Large intestine (tissue), 3 donors: ENCODE data around the gene C10orf90. TPM values are rescaled to one million over a fixed set of nuclear protein-coding genes. Genes with fewer than 3 reads are reported as not detected.

Experiments used
- DNase-seq, 2 donors: peaks; one replicate each; pipeline versions ENCODE4 v3.0.0 to v3.0.0-alpha.2; 2013
- H3K27ac ChIP-seq: one replicate; pipeline ENCODE4 v1.5.1; 2013; ENCODE audit warnings: low read length
- H3K27me3 ChIP-seq: 2 replicates; pipeline ENCODE4 v1.6.1; 2013; ENCODE audit warnings: low read length; ENCODE audit not compliant: control insufficient read depth, insufficient read depth
- H3K36me3 ChIP-seq: 2 replicates; pipeline ENCODE4 v1.6.1; 2013; ENCODE audit warnings: low read length; ENCODE audit not compliant: control insufficient read depth, insufficient read depth
- H3K4me1 ChIP-seq: one replicate; pipeline ENCODE4 v1.6.1; 2013; ENCODE audit warnings: low read length; ENCODE audit not compliant: control insufficient read depth, insufficient read depth
- H3K4me3 ChIP-seq: one replicate; pipeline ENCODE4 v1.5.1; 2013; ENCODE audit warnings: low read length
- H3K9me3 ChIP-seq: one replicate; pipeline ENCODE4 v1.6.1; 2013; ENCODE audit warnings: mild to moderate bottlenecking, low read depth, low read length, moderate library complexity; ENCODE audit not compliant: control insufficient read depth
- WGBS: methylation state at CpG from one replicate; pipeline ENCODE4 v1.1.5; 2013; ENCODE audit warnings: low lambda C conversion rate; ENCODE audit not compliant: insufficient coverage; 5-methylcytosine and 5-hydroxymethylcytosine counted together
- polyA plus RNA-seq: library from polyadenylated mRNA; unstranded; fragments of 120-200 nt; gene quantifications from one replicate; pipeline ENCODE4 v1.2.1, GENCODE V29; 2013

Gene C10orf90
- polyA plus RNA-seq, 1 donor = not detected

GRCh38 chr10:126691456-126691855 is 21.0 kb upstream of the C10orf90 start:
- Histone ChIP-seq H3K27ac (no peak overlapping the region), H3K4me3 (no peak overlapping the region), H3K27me3 (no peaks in the 10 kb centered on the region), H3K4me1 (no peaks in the 10 kb centered on the region), H3K36me3 (no peaks in the 10 kb centered on the region), H3K9me3 (no peaks in the 10 kb centered on the region)
- no CpG with 5 or more reads among the region's 1 CpG for WGBS
- DNase-seq = no peak

- Histone ChIP-seq H3K4me3 (no peak overlapping the region), H3K9me3 (no peaks in the 10 kb centered on the region), H3K36me3 (no peaks in the 10 kb centered on the region), H3K4me1 (no peaks in the 10 kb centered on the region), H3K27me3 (no peaks in the 10 kb centered on the region), H3K27ac (no peak overlapping the region)
- DNase-seq = no peak
- no CpG with 5 or more reads among the region's 2 CpGs for WGBS
Measured at GRCh38 chr10:126690534-126690933, 20.0 kb upstream of the C10orf90 start.

- no peaks in the 10 kb centered on the region for H3K36me3 ChIP-seq
- WGBS = no CpG with 5 or more reads among the region's 4 CpGs
- H3K4me1 ChIP-seq = no peaks in the 10 kb centered on the region
- H3K27ac ChIP-seq = no peak overlapping the region
- H3K9me3 ChIP-seq = no peaks in the 10 kb centered on the region
- H3K4me3 ChIP-seq = no peak overlapping the region
- no peaks in the 10 kb centered on the region for H3K27me3 ChIP-seq
- no peak for DNase-seq
Measured at GRCh38 chr10:126689461-126689994, 19.0 kb upstream of the C10orf90 start.

GRCh38 chr10:126687121-126687606 is 16.7 kb upstream of the C10orf90 start:
- no peak overlapping the region for H3K27ac ChIP-seq
- 83% methylated on average over 1 of the region's 10 CpGs for WGBS
- no peaks in the 10 kb centered on the region for H3K36me3 ChIP-seq
- H3K4me1 ChIP-seq = no peaks in the 10 kb centered on the region
- H3K9me3 ChIP-seq = no peaks in the 10 kb centered on the region
- no peaks in the 10 kb centered on the region for H3K27me3 ChIP-seq
- H3K4me3 ChIP-seq = no peak overlapping the region
- DNase-seq = no peak

- Histone ChIP-seq H3K4me1 (no peaks in the 10 kb centered on the region), H3K36me3 (no peaks in the 10 kb centered on the region), H3K4me3 (no peak overlapping the region), H3K27ac (no peak overlapping the region), H3K27me3 (no peaks in the 10 kb centered on the region), H3K9me3 (no peaks in the 10 kb centered on the region)
- no peak for DNase-seq
- WGBS = no CpG with 5 or more reads among the region's 7 CpGs
Measured at GRCh38 chr10:126686719-126687118, 16.2 kb upstream of the C10orf90 start.

GRCh38 chr10:126686268-126686667 is 15.8 kb upstream of the C10orf90 start:
- Histone ChIP-seq H3K36me3 (no peaks in the 10 kb centered on the region), H3K27me3 (no peaks in the 10 kb centered on the region), H3K4me1 (no peaks in the 10 kb centered on the region), H3K4me3 (no peak overlapping the region), H3K9me3 (no peaks in the 10 kb centered on the region), H3K27ac (no peak overlapping the region)
- no peak for DNase-seq
- no CpG with 5 or more reads among the region's 3 CpGs for WGBS

GRCh38 chr10:126685756-126686155 is 15.3 kb upstream of the C10orf90 start:
- WGBS = no CpG with 5 or more reads among the region's 4 CpGs
- no peaks in the 10 kb centered on the region for H3K9me3 ChIP-seq
- H3K36me3 ChIP-seq = no peaks in the 10 kb centered on the region
- no peaks in the 10 kb centered on the region for H3K27me3 ChIP-seq
- H3K27ac ChIP-seq = no peak overlapping the region
- no peaks in the 10 kb centered on the region for H3K4me1 ChIP-seq
- no peak for DNase-seq
- H3K4me3 ChIP-seq = no peak overlapping the region

- DNase-seq = no peak
- WGBS = no CpG with 5 or more reads among the region's 3 CpGs
- Histone ChIP-seq H3K27me3 (no peaks in the 10 kb centered on the region), H3K36me3 (no peaks in the 10 kb centered on the region), H3K4me3 (no peak overlapping the region), H3K4me1 (no peaks in the 10 kb centered on the region), H3K9me3 (no peaks in the 10 kb centered on the region), H3K27ac (no peak overlapping the region)
Measured at GRCh38 chr10:126684171-126684745, 13.8 kb upstream of the C10orf90 start.

GRCh38 chr10:126683466-126683865 is 13.0 kb upstream of the C10orf90 start:
- H3K9me3 ChIP-seq = no peaks in the 10 kb centered on the region
- H3K27ac ChIP-seq = no peak overlapping the region
- H3K36me3 ChIP-seq = no peaks in the 10 kb centered on the region
- no peaks in the 10 kb centered on the region for H3K27me3 ChIP-seq
- no peak overlapping the region for H3K4me3 ChIP-seq
- no peak for DNase-seq
- no CpG with 5 or more reads among the region's 1 CpG for WGBS
- H3K4me1 ChIP-seq = no peaks in the 10 kb centered on the region

- no peak for DNase-seq
- H3K27ac ChIP-seq = no peak overlapping the region
- H3K36me3 ChIP-seq = no peaks in the 10 kb centered on the region
- WGBS = 85% methylated on average over 3 of the region's 7 CpGs
- H3K4me3 ChIP-seq = no peak overlapping the region
- H3K9me3 ChIP-seq = no peaks in the 10 kb centered on the region
- no peaks in the 10 kb centered on the region for H3K4me1 ChIP-seq
- H3K27me3 ChIP-seq = no peaks in the 10 kb centered on the region
Measured at GRCh38 chr10:126675656-126676438, 5.4 kb upstream of the C10orf90 start.
